GM19372 (cell line): ENCODE measurements around the gene SCD.
"Not testable (repeated sequence)": the region's sequence is repeated elsewhere in the genome, so short reads cannot be mapped to it uniquely, and the experiment has no call there.

Experiments
- ATAC-seq: cut with Tn5 transposase; IDR thresholded peaks from one replicate; pipeline ENCODE4 v1.9.1; 2021; ENCODE audit warnings: mild to moderate bottlenecking, low read depth, moderate library complexity; ENCODE audit not compliant: unreplicated experiment

The SCD gene

DNA sequence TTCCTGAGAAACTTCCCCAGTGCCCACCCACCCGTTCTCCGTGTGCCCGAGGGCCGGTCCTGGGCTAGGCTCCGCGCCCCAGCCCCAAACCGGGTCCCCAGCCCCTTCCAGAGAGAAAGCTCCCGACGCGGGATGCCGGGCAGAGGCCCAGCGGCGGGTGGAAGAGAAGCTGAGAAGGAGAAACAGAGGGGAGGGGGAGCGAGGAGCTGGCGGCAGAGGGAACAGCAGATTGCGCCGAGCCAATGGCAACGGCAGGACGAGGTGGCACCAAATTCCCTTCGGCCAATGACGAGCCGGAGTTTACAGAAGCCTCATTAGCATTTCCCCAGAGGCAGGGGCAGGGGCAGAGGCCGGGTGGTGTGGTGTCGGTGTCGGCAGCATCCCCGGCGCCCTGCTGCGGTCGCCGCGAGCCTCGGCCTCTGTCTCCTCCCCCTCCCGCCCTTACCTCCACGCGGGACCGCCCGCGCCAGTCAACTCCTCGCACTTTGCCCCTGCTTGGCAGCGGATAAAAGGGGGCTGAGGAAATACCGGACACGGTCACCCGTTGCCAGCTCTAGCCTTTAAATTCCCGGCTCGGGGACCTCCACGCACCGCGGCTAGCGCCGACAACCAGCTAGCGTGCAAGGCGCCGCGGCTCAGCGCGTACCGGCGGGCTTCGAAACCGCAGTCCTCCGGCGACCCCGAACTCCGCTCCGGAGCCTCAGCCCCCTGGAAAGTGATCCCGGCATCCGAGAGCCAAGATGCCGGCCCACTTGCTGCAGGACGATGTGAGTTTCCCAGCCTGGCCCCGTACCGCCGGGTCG is at the start of gene SCD:
TSS of gene SCD (plus strand) at position 469 of the 803 bp plus-strand sequence. CDS start at position 741, 272 bp downstream.
- peak; percentile 82 for ATAC-seq

- no peak for ATAC-seq
These were observed 49.8 kb upstream of the SCD start for GRCh38 chr10:100297242-100297641.

DNA sequence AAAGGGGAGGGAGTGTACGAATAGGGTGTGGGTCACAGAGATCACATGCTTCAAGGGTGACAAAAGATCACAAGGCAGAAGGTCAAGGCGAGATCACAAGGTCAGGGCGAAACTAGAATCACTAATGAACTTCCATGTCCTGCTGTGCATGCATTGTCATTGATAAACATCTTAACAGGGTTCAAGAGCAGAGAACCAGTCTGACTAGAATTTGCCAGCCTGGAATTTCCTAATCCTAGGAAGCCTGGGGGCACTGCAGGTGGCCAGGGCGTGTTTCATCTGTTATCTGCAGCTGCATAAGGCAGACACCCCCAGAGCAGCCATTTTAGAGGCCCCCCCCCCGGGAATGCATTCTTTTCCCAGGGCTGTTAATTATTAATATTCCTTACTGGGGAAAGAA is 45.9 kb upstream of the SCD start:
- not testable (repeated sequence) for ATAC-seq

GRCh38 chr10:100303724-100304319 is 43.2 kb upstream of the SCD start:
- no peak for ATAC-seq

DNA sequence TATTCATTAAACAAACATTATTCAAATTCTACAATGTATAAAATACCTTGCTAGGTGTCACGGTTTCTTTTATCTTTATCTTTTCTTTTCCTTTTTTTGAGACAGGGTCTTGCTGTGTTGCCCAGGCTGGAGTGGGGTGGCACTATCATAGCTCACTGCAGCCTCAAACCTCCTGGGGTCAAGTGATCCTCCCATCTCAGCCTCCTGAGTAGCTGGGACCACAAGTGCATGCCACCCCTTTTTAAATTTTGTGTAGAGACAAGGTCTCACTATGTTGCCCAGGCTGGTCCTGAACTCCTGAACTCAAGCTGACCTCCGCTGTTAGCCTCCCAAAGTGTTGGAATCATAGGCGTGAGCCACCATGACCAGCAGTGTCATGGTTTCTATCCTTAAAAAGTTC is 42.6 kb upstream of the SCD start:
- no peak for ATAC-seq

GRCh38 chr10:100306861-100307260 is 40.2 kb upstream of the SCD start:
- ATAC-seq, result no peak

- ATAC-seq, result no peak
These were observed 39.3 kb upstream of the SCD start for GRCh38 chr10:100307684-100308083.

DNA sequence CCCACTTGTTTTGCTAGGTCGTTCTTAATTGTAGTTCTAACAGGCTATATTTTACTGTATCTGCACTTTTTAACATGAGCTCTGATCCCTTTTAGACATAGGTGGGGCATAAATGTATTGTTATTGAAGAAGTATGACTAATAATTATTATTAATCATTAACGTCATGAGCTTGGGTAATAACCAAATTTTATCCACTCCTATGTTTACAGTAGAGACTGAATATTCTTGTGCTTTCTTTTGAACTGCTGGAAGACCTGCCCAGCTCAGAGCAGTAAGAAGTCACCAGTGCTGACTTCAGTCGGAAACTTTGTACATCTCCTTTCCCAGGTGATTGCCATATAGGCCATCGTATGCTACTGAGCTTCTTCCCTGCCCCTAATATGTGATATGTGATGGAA is 35.7 kb upstream of the SCD start:
- no peak for ATAC-seq

DNA sequence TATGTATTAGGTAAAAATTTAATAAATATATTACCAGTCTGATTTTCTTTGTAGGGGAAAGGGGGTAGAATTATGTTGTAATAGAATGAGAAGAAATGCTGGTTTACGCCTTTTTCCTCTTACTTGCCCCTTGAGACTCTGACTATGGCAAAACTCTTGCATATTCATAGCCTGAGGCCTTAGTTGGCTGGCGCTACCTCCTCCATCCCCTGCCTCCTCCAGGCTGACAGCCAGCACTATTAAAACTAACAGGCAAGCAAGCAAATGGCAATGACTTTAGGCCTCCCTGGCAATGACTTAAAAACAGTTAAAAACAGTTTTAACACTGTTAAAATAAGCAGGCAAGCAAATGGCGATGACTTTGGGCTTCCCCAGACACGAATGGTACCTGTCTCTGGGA is 31.4 kb upstream of the SCD start:
- no peak for ATAC-seq

GRCh38 chr10:100318207-100318606 is 28.8 kb upstream of the SCD start:
- ATAC-seq, result no peak

- ATAC-seq, result no peak
These were observed 27.2 kb upstream of the SCD start for GRCh38 chr10:100319707-100320402.

- no peak for ATAC-seq
These were observed 21.9 kb upstream of the SCD start for GRCh38 chr10:100325158-100325557.

DNA sequence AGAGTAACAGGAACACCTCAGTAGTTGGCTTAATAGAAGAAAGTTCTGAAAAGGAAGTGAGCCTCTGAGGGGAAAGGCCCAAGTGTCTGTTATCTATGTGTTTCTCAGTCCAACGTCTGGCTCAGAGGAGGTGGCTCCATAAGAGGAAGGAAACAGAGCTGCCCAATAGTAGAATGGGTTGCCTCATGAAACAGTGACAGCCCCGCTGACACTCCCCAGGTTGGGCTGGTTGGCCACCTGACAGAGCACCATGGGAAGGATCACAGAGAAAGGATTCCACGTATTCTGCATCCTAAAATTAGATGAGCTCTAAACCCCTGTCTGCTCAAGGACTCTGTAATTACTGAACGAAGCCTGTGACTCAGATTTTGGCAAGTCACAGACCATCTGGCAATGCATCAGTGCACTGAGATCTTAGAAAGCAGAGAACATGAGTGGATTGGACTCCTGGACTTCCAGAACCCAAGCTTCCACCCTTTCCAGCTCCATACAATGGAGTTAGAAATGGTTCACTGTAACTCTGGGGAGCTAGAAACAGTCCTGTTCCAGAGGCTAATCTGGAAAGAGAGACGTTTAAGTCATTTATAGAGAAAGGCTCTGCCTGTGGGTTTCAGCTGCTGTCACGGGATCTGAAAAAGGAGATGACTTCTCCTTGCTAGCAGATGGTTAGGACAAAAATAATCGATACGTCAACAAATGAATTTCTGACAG is 19.9 kb upstream of the SCD start:
- ATAC-seq, result peak; percentile 98

DNA sequence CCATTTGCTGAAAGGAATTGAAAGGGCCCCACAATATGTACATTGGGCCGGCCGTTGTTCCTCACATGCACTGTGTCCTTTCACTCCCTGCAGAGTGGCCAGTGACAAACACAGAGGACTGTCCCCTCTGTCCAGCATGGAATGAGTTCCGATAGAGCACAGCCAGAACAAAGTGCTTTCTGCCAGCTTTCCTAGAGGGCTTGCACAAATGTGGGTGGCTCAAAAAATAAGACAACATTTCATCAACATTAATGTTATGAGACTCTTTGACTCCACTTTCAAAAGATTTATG is 19.4 kb upstream of the SCD start:
- ATAC-seq, result no peak

- ATAC-seq, result no peak
These were observed 18.8 kb upstream of the SCD start for GRCh38 chr10:100328198-100328597.

DNA sequence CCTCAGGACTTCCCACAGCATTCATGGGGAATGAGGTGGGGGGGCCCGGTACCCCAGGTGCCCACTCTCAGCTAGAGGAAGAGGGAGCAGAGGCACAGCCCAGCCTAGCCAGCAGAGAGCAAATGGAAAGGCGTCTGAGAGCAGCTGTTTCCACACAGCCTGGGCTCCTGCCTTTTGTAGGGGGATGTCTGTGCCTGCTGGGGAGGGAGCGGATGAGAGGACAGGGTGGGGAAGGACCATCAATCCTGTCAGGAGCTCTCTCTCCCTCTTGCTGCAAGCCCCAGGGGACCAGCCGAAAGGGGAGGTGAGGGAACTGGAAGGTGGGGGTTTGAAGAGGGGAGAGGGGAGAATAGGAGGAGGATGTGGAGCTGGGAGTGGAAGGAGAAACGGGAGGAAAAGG is 17.0 kb upstream of the SCD start, which contains the start of gene PKD2L1:
TSS of gene PKD2L1 (minus strand) at position 150 of the 400 bp plus-strand sequence. CDS start at position 25, 125 bp downstream.
- no peak for ATAC-seq

GRCh38 chr10:100333106-100333505 is 13.9 kb upstream of the SCD start:
- no peak for ATAC-seq

- ATAC-seq, result no peak
These were observed 13.2 kb upstream of the SCD start for GRCh38 chr10:100333661-100334440.

- no peak for ATAC-seq
These were observed 12.3 kb upstream of the SCD start for GRCh38 chr10:100334762-100335161.

GRCh38 chr10:100338434-100339036 is 8.5 kb upstream of the SCD start:
- ATAC-seq, result no peak
